GM19193 (cell line): ENCODE measurements around the gene SIGLEC12.

Source experiments
- POLR2A ChIP-seq: IDR thresholded peaks from 4 replicates; pipeline ENCODE4 v1.6.1; 2011; ENCODE audit not compliant: insufficient read depth, insufficient read length; ENCODE audit errors: extremely low read depth

Gene SIGLEC12

DNA sequence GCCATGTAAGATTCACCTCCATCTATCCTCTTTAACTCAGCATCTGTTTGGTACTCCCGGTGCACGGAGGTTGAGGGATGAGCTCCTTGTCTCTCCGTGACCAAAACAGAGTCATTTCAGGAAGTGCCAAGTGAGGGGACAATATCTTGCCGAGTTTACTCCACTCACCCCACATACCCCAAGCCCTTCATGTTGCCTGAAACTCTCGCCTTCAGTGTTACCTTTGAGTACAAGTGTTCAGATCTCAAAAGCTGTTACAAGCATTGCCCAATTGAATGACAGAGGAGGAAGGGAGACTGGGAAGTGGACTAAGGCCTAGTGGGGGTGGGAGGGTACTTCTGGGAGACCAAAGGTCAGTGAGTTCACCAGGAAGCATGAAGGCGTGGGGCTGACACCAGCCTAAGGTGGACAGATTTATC is 6.0 kb upstream of the SIGLEC12 start:
- no peak for TF ChIP-seq POLR2A

DNA sequence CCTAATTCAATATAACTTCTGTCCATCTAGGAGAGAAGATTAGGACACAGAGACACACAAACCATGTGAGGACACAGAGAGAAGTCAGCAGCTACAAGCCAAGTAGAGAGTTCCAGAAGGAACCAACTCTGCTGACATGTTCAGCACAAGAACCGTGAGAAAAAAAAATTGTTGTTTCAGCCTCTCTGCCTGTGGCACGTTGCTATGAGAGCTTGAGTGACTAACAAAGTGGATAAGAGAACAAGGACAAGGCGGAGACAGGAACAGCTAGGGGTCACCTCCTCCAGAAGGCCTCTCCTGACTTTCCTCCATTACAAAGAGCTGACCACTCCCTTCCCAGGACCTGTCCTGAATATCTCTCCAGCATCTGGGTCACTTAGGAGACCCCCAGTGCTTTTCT is 5.6 kb upstream of the SIGLEC12 start:
- TF ChIP-seq POLR2A, result no peak

DNA sequence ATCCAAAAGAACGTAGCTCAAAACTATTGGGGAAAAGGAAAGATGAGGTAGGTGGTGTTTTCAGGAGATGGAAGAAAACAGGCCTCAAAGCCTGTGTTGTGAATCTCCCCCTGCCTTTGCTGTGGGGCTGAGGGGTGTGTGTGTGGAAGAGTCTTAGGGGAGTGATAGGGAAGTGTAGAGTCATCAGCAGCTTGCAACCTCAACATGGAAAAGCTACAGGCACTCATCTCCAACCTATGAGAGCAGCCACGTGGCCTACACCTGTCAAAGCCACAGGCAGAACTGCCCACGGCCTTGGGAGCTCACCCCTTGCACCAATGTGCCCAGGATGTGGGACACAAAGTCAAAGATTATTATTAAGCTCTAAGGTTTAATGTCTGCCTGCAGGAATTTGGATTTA is 4.3 kb upstream of the SIGLEC12 start:
- TF ChIP-seq POLR2A, result no peak

GRCh38 chr19:51503896-51504295 is 2.3 kb upstream of the SIGLEC12 start:
- no peak for TF ChIP-seq POLR2A

- TF ChIP-seq POLR2A, result no peak
These were observed 1.8 kb upstream of the SIGLEC12 start for GRCh38 chr19:51503286-51503817.

GRCh38 chr19:51497666-51498065 is 3.9 kb downstream of the SIGLEC12 start:
- TF ChIP-seq POLR2A, result no peak

GRCh38 chr19:51493776-51494175 is 7.8 kb downstream of the SIGLEC12 start:
- no peak for TF ChIP-seq POLR2A

- no peak for TF ChIP-seq POLR2A
These were observed 10.0 kb downstream of the SIGLEC12 start for GRCh38 chr19:51491586-51491985.

DNA sequence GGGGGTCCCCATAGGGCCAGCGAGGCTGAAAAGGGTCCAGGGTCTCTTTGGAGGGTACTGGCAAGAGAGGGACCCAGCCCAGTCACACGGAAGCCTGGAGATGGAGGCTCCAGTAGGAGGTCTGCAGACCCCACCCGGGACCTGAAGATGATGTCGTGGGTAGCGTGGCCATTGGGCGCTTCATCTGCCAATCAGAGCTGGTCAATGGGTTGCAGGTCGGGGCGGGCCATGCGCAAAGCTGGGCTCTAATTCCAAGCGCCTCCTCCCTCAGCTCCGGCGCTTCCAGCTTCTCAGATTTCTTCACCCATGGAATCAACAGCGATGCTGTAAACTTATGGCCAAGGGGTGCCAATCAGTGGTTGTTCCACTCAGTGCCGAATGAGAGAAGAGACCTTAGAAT is 10.9 kb downstream of the SIGLEC12 start:
- TF ChIP-seq POLR2A, result no peak

DNA sequence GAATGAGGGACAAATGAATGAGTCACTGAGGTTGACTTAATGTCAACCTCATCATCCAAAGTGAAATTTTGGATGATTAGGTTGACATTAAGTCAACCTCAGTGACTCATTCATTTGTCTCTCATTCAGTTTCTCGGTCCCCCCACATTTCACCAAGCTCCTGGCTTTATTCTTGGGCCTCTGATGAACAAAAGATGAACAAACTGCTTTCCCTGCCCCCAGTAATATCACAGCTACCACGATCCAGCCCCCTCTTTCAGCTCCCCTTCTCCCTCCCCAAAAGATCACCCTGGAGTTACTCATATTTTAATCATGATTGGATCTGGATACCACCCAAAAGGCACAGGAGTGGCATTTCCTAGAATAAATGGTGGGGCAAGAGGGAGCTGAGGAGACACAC is 12.5 kb downstream of the SIGLEC12 start:
- TF ChIP-seq POLR2A, result no peak

GRCh38 chr19:51488491-51488890 is 13.1 kb downstream of the SIGLEC12 start:
- no peak for TF ChIP-seq POLR2A

GRCh38 chr19:51485960-51486660 is 15.5 kb downstream of the SIGLEC12 start:
- TF ChIP-seq POLR2A, result no peak

- TF ChIP-seq POLR2A, result no peak
These were observed 21.0 kb downstream of the SIGLEC12 start for GRCh38 chr19:51480590-51480989.

- no peak for TF ChIP-seq POLR2A
These were observed 21.9 kb downstream of the SIGLEC12 start for GRCh38 chr19:51479531-51480331.

GRCh38 chr19:51478381-51479234 is 23.0 kb downstream of the SIGLEC12 start, which contains the start of gene CEACAM18:
Gene CEACAM18, plus strand, starts transcription at chr19:51478539.
- no peak for TF ChIP-seq POLR2A
